Stimulated activated CD4-positive, alpha-beta T cell treated with anti-CD3 and anti-CD28 coated beads, Interleukin-2, amount 100 ng/mL, for 24 hours (primary cell): ENCODE results near the gene TXNDC16.
"Not testable (repeated sequence)": the region's sequence is repeated elsewhere in the genome, so short reads cannot be mapped to it uniquely, and the experiment has no call there.

Source experiments
- DNase-seq, 2 donors: peaks; one replicate each; pipeline ENCODE4 v3.0.0-alpha.2; 2020

Gene TXNDC16

GRCh38 chr14:52536269-52536668, 16.0 kb downstream of the TXNDC16 start:
- DNase-seq: no peak

- DNase-seq: no peak
Observed at GRCh38 chr14:52531481-52531880, 20.8 kb downstream of the TXNDC16 start.

- no peak for DNase-seq
Observed at GRCh38 chr14:52527052-52527451, 25.3 kb downstream of the TXNDC16 start.

GRCh38 chr14:52522581-52523345, 29.5 kb downstream of the TXNDC16 start:
- no peak for DNase-seq

- no peak for DNase-seq
Observed at GRCh38 chr14:52522033-52522432, 30.3 kb downstream of the TXNDC16 start.

- DNase-seq: no peak
Observed at GRCh38 chr14:52514046-52514811, 38.1 kb downstream of the TXNDC16 start.

- DNase-seq: no peak
Observed at GRCh38 chr14:52513249-52513648, 39.1 kb downstream of the TXNDC16 start.

GRCh38 chr14:52494444-52494843, 57.9 kb downstream of the TXNDC16 start:
- no peak for DNase-seq

- DNase-seq: no peak
Observed at GRCh38 chr14:52485350-52485960, 66.8 kb downstream of the TXNDC16 start.

- no peak for DNase-seq
Observed at GRCh38 chr14:52481864-52482263, 70.4 kb downstream of the TXNDC16 start.

- no peak for DNase-seq
Observed at GRCh38 chr14:52473557-52473956, 78.7 kb downstream of the TXNDC16 start.

- DNase-seq: no peak
Observed at GRCh38 chr14:52472728-52473127, 79.6 kb downstream of the TXNDC16 start.

GRCh38 chr14:52472251-52472650, 80.1 kb downstream of the TXNDC16 start:
- DNase-seq: not testable (repeated sequence)

GRCh38 chr14:52467515-52468266, 84.6 kb downstream of the TXNDC16 start:
- no peak for DNase-seq

- no peak for DNase-seq
Observed at GRCh38 chr14:52464175-52464574, 88.1 kb downstream of the TXNDC16 start.

- no peak for DNase-seq
Observed at GRCh38 chr14:52463375-52463774, 88.9 kb downstream of the TXNDC16 start.

- DNase-seq: no peak
Observed at GRCh38 chr14:52461721-52462120, 90.6 kb downstream of the TXNDC16 start.

- DNase-seq: no peak
Observed at GRCh38 chr14:52458721-52459085, 93.6 kb downstream of the TXNDC16 start.

- DNase-seq: no peak
Observed at GRCh38 chr14:52457411-52457810, 94.9 kb downstream of the TXNDC16 start.

- no peak for DNase-seq
Observed at GRCh38 chr14:52455291-52456088, 96.8 kb downstream of the TXNDC16 start.

- DNase-seq: no peak
Observed at GRCh38 chr14:52447236-52447635, 105.1 kb downstream of the TXNDC16 start.

- no peak for DNase-seq
Observed at GRCh38 chr14:52446355-52446754, 106.0 kb downstream of the TXNDC16 start.
